Measurements from ENCODE around the gene SMURF1.

GRCh38 chr7:99102809-99103690, 40.9 kb downstream of the SMURF1 start:
- no peak for TF ChIP-seq CTCF (IDR thresholded peaks at IDR 0.05; ENCODE audit: low read length)
- TF ChIP-seq EZH2 (IDR thresholded peaks at IDR 0.05; ENCODE audit: borderline replicate concordance, low read length), result no peak
